HCEC 1CT (cell line): ENCODE results near the gene MTA1.

Source experiments
- DNase-seq: peaks from one replicate; pipeline ENCODE4 v3.0.0-alpha.2; 2017

MTA1 gene

GRCh38 chr14:105419195-105420091, at the start of gene MTA1:
Gene MTA1, plus strand, starts transcription at chr14:105419827. Its CDS starts 209 bp downstream, at chr14:105420036.
- DNase-seq, result peak; percentile 40

GRCh38 chr14:105374389-105374788, 45.2 kb upstream of the MTA1 start:
- DNase-seq, result no peak

GRCh38 chr14:105375635-105376057, 44.0 kb upstream of the MTA1 start:
- DNase-seq, result no peak

- DNase-seq, result no peak
These were observed 42.8 kb upstream of the MTA1 start for GRCh38 chr14:105376521-105377440.

- no peak for DNase-seq
These were observed 42.0 kb upstream of the MTA1 start for GRCh38 chr14:105377555-105378182.

- DNase-seq, result no peak
These were observed 41.4 kb upstream of the MTA1 start for GRCh38 chr14:105378199-105378598.

- DNase-seq, result no peak
These were observed 40.5 kb upstream of the MTA1 start for GRCh38 chr14:105378873-105379685.

- DNase-seq, result no peak
These were observed 39.7 kb upstream of the MTA1 start for GRCh38 chr14:105379946-105380345.

GRCh38 chr14:105380756-105381155, 38.9 kb upstream of the MTA1 start:
- DNase-seq, result no peak

- no peak for DNase-seq
These were observed 37.9 kb upstream of the MTA1 start for GRCh38 chr14:105381446-105382342.

- no peak for DNase-seq
These were observed 37.1 kb upstream of the MTA1 start for GRCh38 chr14:105382343-105383082.

GRCh38 chr14:105383083-105383730, 36.4 kb upstream of the MTA1 start:
- no peak for DNase-seq

- no peak for DNase-seq
These were observed 35.5 kb upstream of the MTA1 start for GRCh38 chr14:105384041-105384557.

GRCh38 chr14:105384605-105385321, 34.9 kb upstream of the MTA1 start:
- no peak for DNase-seq

GRCh38 chr14:105385322-105385637, 34.3 kb upstream of the MTA1 start:
- DNase-seq, result no peak

GRCh38 chr14:105385698-105386365, 33.8 kb upstream of the MTA1 start:
- DNase-seq, result no peak

GRCh38 chr14:105386581-105387529, 32.8 kb upstream of the MTA1 start:
- DNase-seq, result no peak
